B cell (primary cell): ENCODE results near the gene RAPGEF1.

Experiments used
- EZH2 ChIP-seq: IDR thresholded peaks from 2 replicates; pipeline ENCODE4 v1.6.1; 2012; ENCODE audit warnings: borderline replicate concordance, low read depth, mild to moderate bottlenecking, moderate library complexity, low read length; ENCODE audit not compliant: insufficient read depth, poor library complexity, severe bottlenecking
- TF ChIP-seq, protein P1 (sequence below): fragments of 200-600 bp; IDR thresholded peaks from one replicate; pipeline ENCODE4 v1.8.0; 2022; ENCODE audit warnings: antibody characterized with exemption, mild to moderate bottlenecking

DNA sequence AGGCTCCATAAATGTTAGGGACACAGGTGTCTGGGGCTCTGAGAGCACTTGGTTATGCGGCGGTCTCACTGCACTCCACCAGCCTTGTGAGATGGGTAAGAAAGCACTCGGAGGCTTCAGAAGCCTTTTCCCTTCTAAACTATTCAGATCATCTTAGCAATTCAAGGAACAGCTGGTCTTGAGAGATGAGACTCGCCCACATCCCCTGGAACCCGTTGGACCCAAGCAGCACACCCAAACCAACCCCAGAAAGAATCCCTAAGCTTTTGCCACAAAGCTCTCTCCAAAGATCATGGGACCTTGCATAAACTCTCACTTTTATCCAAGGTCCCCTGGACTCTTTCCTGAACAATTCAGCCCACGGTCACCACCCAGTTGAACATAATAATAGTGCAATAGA lies 90.2 kb downstream of the RAPGEF1 start:
- no peak for TF ChIP-seq EZH2
- TF ChIP-seq, protein P1, sequence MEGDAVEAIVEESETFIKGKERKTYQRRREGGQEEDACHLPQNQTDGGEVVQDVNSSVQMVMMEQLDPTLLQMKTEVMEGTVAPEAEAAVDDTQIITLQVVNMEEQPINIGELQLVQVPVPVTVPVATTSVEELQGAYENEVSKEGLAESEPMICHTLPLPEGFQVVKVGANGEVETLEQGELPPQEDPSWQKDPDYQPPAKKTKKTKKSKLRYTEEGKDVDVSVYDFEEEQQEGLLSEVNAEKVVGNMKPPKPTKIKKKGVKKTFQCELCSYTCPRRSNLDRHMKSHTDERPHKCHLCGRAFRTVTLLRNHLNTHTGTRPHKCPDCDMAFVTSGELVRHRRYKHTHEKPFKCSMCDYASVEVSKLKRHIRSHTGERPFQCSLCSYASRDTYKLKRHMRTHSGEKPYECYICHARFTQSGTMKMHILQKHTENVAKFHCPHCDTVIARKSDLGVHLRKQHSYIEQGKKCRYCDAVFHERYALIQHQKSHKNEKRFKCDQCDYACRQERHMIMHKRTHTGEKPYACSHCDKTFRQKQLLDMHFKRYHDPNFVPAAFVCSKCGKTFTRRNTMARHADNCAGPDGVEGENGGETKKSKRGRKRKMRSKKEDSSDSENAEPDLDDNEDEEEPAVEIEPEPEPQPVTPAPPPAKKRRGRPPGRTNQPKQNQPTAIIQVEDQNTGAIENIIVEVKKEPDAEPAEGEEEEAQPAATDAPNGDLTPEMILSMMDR: no peak
